Esophagus squamous epithelium (tissue), 4 donors: Measurements from ENCODE around the gene COMMD10.

Source experiments
- POLR2A ChIP-seq, 4 donors: fragments of 450-650 bp; IDR thresholded peaks; one replicate each; pipeline ENCODE4 v1.6.1; 2017; ENCODE audit warnings: antibody characterized with exemption in 4 of 4, mild to moderate bottlenecking in 4 of 4, moderate library complexity in 3 of 4
- TF ChIP-seq, protein P1 (sequence below), 6 experiments: fragments of 450-650 bp in 4 of 6; fragments of 200-600 bp in 2 of 6; sonication (generic) in 2 of 6; IDR thresholded peaks; one replicate each; pipeline ENCODE4 v1.5.1; 2016 to 2019; ENCODE audit warnings: antibody characterized with exemption in 6 of 6, mild to moderate bottlenecking in 4 of 6, moderate library complexity in 4 of 6

DNA sequence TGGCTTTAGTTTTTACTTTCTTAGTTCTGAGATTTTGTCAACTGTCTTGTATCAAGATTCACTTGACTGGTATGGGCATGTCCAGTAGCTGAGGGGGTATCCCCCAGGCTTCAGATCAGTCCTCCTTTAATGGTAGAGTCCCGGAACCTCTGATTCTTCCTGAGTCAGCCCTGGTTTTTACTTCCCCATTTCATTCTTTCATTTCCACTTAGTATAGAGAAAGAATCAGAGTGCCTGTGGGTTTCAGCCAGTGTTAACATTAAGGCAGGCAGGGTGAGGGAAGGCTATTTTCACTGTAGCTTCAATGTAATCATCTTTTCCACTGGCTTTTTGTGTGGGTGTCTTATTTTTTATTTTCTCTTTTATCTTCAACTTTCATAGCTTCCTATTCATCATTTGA is 8.3 kb upstream of the COMMD10 start:
- TF ChIP-seq, protein P1, sequence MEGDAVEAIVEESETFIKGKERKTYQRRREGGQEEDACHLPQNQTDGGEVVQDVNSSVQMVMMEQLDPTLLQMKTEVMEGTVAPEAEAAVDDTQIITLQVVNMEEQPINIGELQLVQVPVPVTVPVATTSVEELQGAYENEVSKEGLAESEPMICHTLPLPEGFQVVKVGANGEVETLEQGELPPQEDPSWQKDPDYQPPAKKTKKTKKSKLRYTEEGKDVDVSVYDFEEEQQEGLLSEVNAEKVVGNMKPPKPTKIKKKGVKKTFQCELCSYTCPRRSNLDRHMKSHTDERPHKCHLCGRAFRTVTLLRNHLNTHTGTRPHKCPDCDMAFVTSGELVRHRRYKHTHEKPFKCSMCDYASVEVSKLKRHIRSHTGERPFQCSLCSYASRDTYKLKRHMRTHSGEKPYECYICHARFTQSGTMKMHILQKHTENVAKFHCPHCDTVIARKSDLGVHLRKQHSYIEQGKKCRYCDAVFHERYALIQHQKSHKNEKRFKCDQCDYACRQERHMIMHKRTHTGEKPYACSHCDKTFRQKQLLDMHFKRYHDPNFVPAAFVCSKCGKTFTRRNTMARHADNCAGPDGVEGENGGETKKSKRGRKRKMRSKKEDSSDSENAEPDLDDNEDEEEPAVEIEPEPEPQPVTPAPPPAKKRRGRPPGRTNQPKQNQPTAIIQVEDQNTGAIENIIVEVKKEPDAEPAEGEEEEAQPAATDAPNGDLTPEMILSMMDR (IDR thresholded peaks at IDR 0.05), result no peak
- no peak for TF ChIP-seq POLR2A (IDR thresholded peaks at IDR 0.05)
